Duodenal mucosa (tissue), 2 donors: ENCODE results near the gene HSPA12A.

Experiments
- H3K27ac ChIP-seq: one replicate; pipeline ENCODE4 v1.7.0; 2013; ENCODE audit warnings: low read depth, low read length
- H3K27me3 ChIP-seq, 2 donors: one replicate each; pipeline ENCODE4 v1.7.0; 2013; ENCODE audit warnings: low read length in 2 of 2, control low read depth in 1 of 2; ENCODE audit not compliant: insufficient read depth in 2 of 2, control insufficient read depth in 1 of 2
- H3K36me3 ChIP-seq, 2 donors: one replicate each; pipeline ENCODE4 v1.7.0; 2013; ENCODE audit warnings: low read length in 2 of 2, control low read depth in 1 of 2; ENCODE audit not compliant: insufficient read depth in 2 of 2, control insufficient read depth in 1 of 2
- H3K4me1 ChIP-seq, 2 donors: one replicate each; pipeline ENCODE4 v1.7.0; 2013; ENCODE audit warnings: low read length in 2 of 2, control low read depth in 1 of 2; ENCODE audit not compliant: insufficient read depth in 2 of 2, control insufficient read depth in 1 of 2
- H3K4me3 ChIP-seq, 2 donors: one replicate each; pipeline ENCODE4 v1.7.0; 2013; ENCODE audit warnings: low read length in 2 of 2, low read depth in 1 of 2
- H3K9ac ChIP-seq, 2 donors: one replicate each; pipeline ENCODE4 v1.7.0; 2013; ENCODE audit warnings: low read length in 2 of 2, low read depth in 1 of 2
- H3K9me3 ChIP-seq, 2 donors: one replicate each; pipeline ENCODE4 v1.7.0; 2013; ENCODE audit warnings: low read length in 2 of 2, control low read depth in 1 of 2; ENCODE audit not compliant: control insufficient read depth in 1 of 2

Gene HSPA12A

DNA sequence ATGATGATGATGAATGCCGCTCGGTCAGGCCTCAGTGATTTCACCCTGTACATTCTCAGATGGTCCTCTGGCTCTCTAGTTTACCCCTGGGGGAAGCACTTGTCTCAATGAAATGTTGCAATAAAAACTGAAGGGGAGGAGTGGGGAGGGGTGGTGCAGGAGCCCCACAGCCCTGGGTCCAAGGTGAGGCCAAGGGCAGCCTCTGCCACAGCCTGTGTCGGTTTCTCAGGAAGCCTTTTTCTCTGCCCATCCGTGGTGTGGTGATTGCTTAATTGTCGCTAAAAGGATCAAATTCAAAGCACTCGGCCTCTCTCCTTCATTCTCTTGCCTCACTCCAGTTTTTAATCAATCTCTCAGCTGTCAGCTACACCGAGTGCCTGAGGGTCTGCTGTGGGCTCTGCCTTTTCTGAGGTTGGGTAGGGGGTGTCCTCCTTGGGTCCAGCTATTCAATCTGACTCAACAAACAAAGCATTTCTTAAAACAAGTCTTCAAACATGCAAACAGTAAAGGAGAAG lies 39.1 kb upstream of the HSPA12A start:
- Histone ChIP-seq H3K4me1 (no peaks in the 10 kb centered on the region), H3K4me3 (no peak overlapping the region), H3K27me3 (no peaks in the 10 kb centered on the region), H3K9me3 (no peaks in the 10 kb centered on the region), H3K36me3 (no peaks in the 10 kb centered on the region), H3K9ac (no peak overlapping the region), H3K27ac (no peak overlapping the region)

DNA sequence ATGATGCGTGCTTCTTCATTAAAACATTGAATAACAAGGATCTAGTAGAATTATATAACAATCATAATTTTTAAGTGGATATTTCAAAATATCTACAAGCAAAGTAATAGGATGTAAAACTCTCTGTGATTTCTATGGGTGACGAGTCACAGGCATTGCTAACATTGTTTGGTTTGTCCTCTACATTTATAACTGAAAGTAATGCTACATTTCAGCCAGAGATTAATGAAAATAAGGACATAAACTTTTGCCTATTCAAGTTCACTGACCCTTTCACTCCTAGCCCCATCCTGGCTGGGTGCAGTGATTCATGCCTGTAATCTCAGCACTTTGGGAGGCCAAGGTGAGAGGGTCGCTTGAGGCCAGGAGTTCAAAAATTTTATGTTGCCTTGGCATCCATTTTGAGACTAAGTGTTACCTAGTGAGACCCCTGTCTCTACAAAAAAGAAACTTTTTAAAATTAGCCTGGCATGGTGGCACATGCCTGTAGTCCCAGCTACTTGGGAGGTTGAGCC lies 38.4 kb upstream of the HSPA12A start:
- no peak overlapping the region for H3K4me3 ChIP-seq
- H3K9ac ChIP-seq = no peak overlapping the region
- H3K27me3 ChIP-seq = no peaks in the 10 kb centered on the region
- no peaks in the 10 kb centered on the region for H3K36me3 ChIP-seq
- H3K27ac ChIP-seq = no peak overlapping the region
- H3K9me3 ChIP-seq = no peaks in the 10 kb centered on the region
- no peaks in the 10 kb centered on the region for H3K4me1 ChIP-seq

DNA sequence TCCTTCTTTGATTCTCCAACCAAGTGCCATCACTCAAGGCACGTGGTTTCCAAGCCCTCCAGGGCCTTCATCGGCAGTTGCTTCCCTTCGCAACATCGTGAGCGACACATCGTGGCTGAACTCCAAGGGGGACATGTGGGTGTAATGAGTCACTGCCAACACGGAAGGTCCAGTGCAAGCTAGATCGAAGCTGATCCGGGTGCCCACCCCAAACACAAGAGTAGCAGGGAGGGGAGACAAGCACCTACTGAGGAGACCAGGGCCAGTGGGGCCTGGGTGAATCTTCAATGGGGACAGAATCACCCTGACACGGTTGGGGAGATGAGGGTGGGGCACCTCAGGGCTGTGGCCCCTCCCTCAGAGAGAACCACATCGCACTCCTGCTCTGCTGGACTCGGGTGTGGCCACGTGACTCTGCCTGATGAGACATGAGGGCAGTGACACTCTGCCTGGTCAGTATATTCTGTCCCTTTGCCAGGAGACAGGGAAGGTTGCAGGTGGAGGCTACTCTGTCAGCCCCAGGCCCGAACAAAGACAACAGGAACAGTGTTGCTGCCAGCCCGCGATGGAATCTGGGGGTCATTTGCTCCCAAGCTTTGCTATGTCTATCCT lies 36.8 kb upstream of the HSPA12A start:
- Histone ChIP-seq H3K9ac (no peak overlapping the region), H3K9me3 (no peaks in the 10 kb centered on the region)

DNA sequence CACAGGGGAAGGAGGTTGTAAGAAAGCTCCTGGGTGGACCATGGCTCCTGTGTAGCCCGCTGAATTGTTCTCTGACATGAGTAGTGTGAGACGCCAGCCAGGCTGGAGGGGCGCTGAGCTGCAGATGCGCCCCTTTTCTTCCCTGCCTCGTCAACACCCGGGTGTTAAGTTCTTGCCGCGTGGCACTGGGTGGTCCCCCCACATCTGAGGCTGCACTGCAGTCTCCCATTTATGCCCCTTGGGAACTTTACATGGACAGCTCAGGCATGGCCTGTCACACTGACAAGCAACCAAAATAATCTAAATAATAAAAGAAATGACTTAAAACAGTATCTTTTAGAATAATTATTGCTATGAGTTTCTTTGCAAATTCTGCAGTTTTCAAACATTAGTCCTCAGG lies 34.6 kb upstream of the HSPA12A start:
- Histone ChIP-seq H3K9ac (no peak overlapping the region), H3K27me3 (no peaks in the 10 kb centered on the region), H3K4me1 (no peaks in the 10 kb centered on the region), H3K27ac (no peak overlapping the region), H3K9me3 (no peaks in the 10 kb centered on the region), H3K36me3 (no peaks in the 10 kb centered on the region), H3K4me3 (no peak overlapping the region)

More for the DNA sequence above, 36.8 kb upstream of the HSPA12A start:
- no peak overlapping the region for H3K4me3 ChIP-seq
- no peaks in the 10 kb centered on the region for H3K36me3 ChIP-seq
- no peak overlapping the region for H3K27ac ChIP-seq
- no peaks in the 10 kb centered on the region for H3K27me3 ChIP-seq
- H3K4me1 ChIP-seq = no peaks in the 10 kb centered on the region

DNA sequence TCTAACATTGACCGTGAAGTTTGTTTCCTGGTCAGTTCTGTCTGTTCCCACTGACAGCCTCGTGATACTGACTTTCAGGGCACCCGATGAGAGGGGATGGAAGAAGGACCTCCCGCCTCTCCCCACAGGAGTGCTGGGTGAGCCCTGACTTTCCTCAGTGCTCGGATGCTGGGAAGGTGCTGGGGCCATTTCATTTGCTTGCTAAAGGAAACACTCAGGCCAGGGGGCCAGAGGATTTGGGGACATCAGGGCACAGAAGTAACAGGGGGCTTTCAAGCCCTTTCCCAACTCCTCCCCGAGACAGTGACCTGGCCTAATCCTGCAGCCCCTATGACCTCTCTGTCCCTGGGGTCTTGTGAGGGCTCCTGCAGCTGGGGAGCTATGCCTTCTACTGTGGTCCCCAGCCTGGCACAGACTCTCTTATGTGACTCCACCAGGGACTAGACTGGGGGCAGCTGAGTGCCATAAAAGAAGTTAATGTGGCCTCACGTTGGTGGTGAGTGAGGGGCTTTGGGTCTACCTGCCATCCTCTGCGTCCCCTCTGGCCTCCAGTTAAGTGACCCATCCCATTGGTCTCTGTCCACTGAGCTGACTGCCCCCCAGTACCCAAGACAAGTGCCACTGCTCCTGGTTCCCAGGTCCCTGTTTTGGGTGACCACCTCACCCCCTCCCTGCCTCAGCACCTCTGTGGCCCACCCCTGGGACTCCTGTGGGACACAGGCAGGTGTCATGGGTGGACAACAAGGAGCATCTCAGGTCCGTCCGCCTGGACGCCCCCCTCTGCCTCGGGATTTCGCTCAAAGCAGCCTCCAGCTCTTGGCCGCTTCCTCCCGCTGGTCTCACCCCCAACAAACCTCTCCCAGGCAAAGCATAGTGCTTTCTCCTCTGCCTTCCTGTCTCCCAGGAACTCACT lies 33.4 kb upstream of the HSPA12A start:
- Histone ChIP-seq H3K27ac (no peak overlapping the region), H3K9me3 (no peaks in the 10 kb centered on the region)

DNA sequence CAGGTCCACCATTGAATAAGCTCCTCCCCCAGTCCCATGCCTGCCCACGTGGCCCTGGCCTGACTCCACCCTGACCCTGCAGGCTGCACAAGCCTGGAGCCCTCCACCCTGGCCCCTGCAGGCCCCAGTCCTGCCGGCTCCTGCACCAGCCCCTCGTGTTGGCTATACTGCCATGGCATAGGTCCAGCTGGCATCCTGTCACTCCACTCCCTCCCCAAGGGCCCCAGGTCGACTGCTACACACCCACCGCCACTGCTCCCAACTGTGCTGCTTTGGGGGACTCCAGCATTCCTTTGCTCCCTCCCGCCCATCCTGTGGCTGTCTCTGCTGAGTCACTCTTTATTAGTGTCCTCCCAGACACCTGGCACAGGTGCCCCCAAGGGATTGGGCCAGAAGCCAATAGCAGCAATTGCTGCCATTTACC lies 32.4 kb upstream of the HSPA12A start:
- Histone ChIP-seq H3K27me3 (no peaks in the 10 kb centered on the region), H3K9me3 (no peaks in the 10 kb centered on the region), H3K27ac (no peak overlapping the region), H3K9ac (no peak overlapping the region), H3K4me3 (no peak overlapping the region), H3K4me1 (no peaks in the 10 kb centered on the region), H3K36me3 (no peaks in the 10 kb centered on the region)

More for the DNA sequence above, 33.4 kb upstream of the HSPA12A start:
- Histone ChIP-seq H3K27me3 (no peaks in the 10 kb centered on the region), H3K36me3 (no peaks in the 10 kb centered on the region), H3K9ac (no peak overlapping the region), H3K4me1 (no peaks in the 10 kb centered on the region), H3K4me3 (no peak overlapping the region)

DNA sequence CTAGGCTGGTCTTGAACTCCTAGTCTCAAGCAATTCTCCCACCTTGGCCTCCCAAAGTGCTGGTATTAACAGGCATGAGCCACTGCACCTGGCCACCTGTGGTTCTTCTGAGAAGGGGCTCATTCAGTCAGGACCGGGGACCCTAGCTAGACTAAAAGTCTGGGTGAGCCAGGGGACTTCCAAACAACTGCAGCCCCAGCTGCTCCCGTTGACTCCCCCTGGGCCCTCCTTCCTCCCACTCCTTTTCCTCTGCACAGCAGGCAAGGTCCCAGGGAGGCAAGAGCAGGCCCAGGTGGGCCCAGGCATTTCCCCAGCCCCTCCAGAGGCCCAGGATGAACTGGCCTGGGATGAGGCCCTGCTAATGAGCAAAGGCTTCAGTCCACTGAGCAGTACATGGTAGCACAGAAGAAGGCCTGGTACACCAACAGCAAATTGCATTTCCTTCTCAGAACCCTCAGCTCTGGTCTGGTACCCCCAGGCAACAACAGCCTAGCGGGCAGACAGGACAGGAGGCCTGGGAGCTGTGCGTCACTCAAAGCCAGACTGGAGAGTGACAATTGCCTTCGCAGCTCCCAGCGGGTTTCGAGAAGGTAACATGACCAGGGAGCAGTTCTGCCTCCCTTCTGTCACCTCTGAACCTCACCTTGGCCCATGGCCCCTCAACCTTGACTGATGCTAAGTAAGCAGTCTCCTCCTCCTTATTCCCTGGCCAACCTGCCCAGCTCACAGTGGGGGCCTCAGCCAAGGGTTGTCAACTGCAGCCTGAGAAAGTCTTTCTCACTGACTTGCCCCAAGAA lies 30.7 kb upstream of the HSPA12A start:
- H3K27ac ChIP-seq = no peak overlapping the region
- H3K9me3 ChIP-seq = no peaks in the 10 kb centered on the region
- H3K27me3 ChIP-seq = no peaks in the 10 kb centered on the region
- H3K4me1 ChIP-seq = no peaks in the 10 kb centered on the region
- H3K36me3 ChIP-seq = no peaks in the 10 kb centered on the region
- H3K4me3 ChIP-seq = no peak overlapping the region
- H3K9ac ChIP-seq = no peak overlapping the region

DNA sequence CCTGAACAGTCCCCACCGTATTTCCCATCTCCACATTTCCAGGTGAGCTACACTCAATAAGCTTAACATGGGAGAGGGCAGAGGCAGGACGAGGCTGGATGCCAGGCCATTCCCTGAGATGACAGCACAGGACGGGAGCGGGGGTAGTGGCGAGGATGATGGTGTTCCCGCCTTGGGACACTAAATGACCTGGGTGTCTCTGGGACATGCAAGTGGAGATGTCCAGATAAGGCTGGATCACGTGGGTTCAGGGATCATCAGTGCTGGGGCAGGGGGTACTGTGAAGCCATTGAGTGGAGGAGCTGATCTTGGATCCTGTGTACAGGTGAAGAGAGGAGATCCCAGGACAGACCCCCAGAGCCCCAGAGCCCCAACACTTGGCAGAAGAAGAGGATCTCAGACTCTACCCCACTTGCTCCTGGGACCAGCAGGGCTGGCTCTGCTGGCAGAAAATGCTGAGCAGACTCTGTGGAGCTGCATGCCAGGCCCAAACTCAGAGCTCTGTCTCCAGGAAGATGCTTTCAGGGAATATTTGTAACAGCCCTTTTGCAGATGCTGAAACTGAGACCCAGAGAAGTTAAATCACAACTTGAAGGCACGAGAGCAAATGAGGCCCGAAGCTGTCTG lies 29.7 kb upstream of the HSPA12A start:
- H3K9ac ChIP-seq = no peak overlapping the region
- H3K36me3 ChIP-seq = no peaks in the 10 kb centered on the region
- peaks cover 5% of the 10 kb centered on the region in 2 donors for H3K4me1 ChIP-seq
- H3K27ac ChIP-seq = no peak overlapping the region
- no peaks in the 10 kb centered on the region for H3K27me3 ChIP-seq
- no peaks in the 10 kb centered on the region for H3K9me3 ChIP-seq
- H3K4me3 ChIP-seq = no peak overlapping the region

DNA sequence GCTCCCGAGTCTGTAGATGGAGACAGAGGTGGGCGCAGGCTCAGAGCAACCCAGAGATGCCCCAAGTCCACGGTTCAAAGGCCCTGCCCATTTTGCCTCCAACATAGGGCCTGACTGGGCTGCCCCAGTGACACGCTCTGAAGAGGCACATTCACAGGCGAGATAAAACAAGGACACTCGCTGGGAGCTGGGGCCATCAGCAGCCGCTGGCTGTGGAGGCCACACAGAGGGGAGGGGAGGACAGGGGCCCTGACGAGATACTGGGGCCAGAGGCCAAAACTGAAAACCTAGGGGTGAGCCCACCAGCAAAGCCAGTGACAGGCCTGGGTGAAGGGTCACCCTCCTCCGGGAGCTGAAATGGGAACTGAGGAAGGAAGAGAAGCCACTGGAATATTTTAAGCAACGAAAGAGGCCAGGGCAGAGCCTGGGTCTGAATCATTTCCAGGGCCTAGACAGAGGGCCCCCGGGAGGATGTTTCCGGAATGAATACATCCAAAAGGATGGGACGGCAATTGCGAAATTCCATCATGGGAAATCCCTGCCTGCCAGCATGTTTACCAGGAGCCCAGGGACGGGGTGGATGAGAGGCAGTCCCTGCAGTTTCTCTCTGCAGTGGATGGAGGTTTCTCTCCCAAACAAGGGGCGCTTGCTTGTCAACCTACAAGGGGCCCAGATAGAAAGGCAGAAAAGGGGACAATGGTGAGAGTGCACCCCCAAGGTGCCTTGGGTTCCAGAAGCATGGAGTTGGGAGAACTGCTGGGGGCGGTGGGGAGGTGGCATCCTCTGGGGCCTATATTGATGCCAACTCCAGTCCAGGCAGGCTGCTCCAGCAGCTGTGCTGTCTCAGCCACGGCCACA lies 29.0 kb upstream of the HSPA12A start:
- Histone ChIP-seq H3K4me1 (peaks cover 8% of the 10 kb centered on the region in 2 donors), H3K36me3 (no peaks in the 10 kb centered on the region), H3K4me3 (no peak overlapping the region), H3K9me3 (no peaks in the 10 kb centered on the region), H3K27me3 (no peaks in the 10 kb centered on the region), H3K9ac (no peak overlapping the region), H3K27ac (no peak overlapping the region)
